DND-41 (cell line): ENCODE data around the gene LYRM9.

Source experiments
- ATAC-seq: fragments of 200-7000 bp; cut with Tn5 transposase; 3 replicates; pipeline ENCODE4 v1.9.1; 2021; ENCODE audit warnings: low read depth; ENCODE audit not compliant: insufficient read depth
- DNase-seq: peaks from one replicate; pipeline ENCODE4 v3.0.0-alpha.2; 2020
- H2AFZ ChIP-seq: 2 replicates; pipeline ENCODE4 v1.6.0; 2012; ENCODE audit warnings: low read depth, low read length
- H3K27ac ChIP-seq: 2 replicates; pipeline ENCODE4 v1.5.1; 2012; ENCODE audit warnings: low read length, inconsistent platforms
- H3K27me3 ChIP-seq: fragments of 200-600 bp; sonication (generic); 2 replicates; pipeline ENCODE4 v1.6.0; 2012; ENCODE audit warnings: low read length, mild to moderate bottlenecking, inconsistent platforms; ENCODE audit not compliant: insufficient read depth, poor library complexity
- H3K36me3 ChIP-seq: 2 replicates; pipeline ENCODE4 v1.5.1; 2012; ENCODE audit warnings: low read length, inconsistent platforms; ENCODE audit not compliant: insufficient read depth
- H3K4me1 ChIP-seq: 2 replicates; pipeline ENCODE4 v1.5.1; 2012; ENCODE audit warnings: mild to moderate bottlenecking, low read length; ENCODE audit not compliant: insufficient read depth
- H3K4me2 ChIP-seq: 2 replicates; pipeline ENCODE4 v1.6.0; 2012; ENCODE audit warnings: mild to moderate bottlenecking, moderate library complexity, low read length, inconsistent platforms; ENCODE audit not compliant: insufficient read depth
- H3K4me3 ChIP-seq, 2 experiments: fragments of 200-600 bp in 1 of 2; shearing (Covaris generic) in 1 of 2; 2 replicates each; pipeline ENCODE4 v1.5.1; 2012 to 2016; ENCODE audit warnings: inconsistent platforms in 2 of 2, low read length in 2 of 2, mild to moderate bottlenecking in 2 of 2, low read depth in 1 of 2, moderate library complexity in 1 of 2
- H3K79me2 ChIP-seq: 2 replicates; pipeline ENCODE4 v1.6.0; 2012; ENCODE audit warnings: low read length, inconsistent platforms; ENCODE audit not compliant: insufficient read depth
- H3K9ac ChIP-seq: 2 replicates; pipeline ENCODE4 v1.6.0; 2012; ENCODE audit warnings: low read depth, mild to moderate bottlenecking, inconsistent platforms, low read length, moderate library complexity
- H3K9me3 ChIP-seq: 2 replicates; pipeline ENCODE4 v1.5.1; 2012; ENCODE audit warnings: low read length, moderate library complexity, mild to moderate bottlenecking, inconsistent platforms; ENCODE audit not compliant: insufficient read depth, severe bottlenecking
- H4K20me1 ChIP-seq: 2 replicates; pipeline ENCODE4 v1.6.0; 2012; ENCODE audit warnings: low read length; ENCODE audit not compliant: insufficient read depth
- CTCF ChIP-seq: IDR thresholded peaks from 2 replicates; pipeline ENCODE4 v1.5.1; 2012; ENCODE audit warnings: borderline replicate concordance, low read length, moderate library complexity, mild to moderate bottlenecking; ENCODE audit not compliant: poor library complexity, severe bottlenecking; ENCODE audit errors: extremely low read depth
- EZH2 ChIP-seq: IDR thresholded peaks from 3 replicates; pipeline ENCODE4 v1.6.1; 2012; ENCODE audit warnings: borderline replicate concordance, low read depth, mild to moderate bottlenecking, moderate library complexity, low read length, inconsistent platforms; ENCODE audit not compliant: severe bottlenecking

LYRM9 gene

DNA sequence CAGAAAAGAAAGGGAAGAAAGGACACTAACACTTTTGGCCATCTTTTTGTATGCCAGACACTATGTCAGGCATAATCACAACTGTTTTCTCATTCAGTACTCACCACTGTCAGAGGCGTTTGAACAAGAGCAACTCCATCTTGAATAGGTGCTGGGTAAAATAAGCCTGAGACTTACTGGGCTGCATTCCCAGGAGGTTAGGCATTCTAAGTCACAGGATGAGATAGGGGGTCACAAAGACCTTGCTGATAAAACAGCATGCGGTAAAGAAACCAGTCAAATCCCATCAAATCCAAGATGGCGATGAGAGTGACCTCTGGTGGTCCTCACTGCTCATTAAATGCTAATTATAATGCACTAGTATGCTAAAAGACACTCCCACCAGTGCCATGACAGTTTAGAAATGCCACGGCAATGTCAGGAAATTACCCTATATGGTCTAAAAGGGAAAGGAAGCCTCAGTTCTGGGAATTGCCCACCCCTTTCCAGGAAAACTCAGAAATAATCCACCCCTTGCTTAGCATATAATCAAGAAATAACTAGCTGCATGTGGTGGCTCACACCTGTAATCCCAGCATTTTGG is 14.9 kb upstream of the LYRM9 start:
- H3K9ac ChIP-seq, result no peak overlapping the region
- H3K4me1 ChIP-seq, result no peaks in the 10 kb centered on the region
- no peak overlapping the region for H2AFZ ChIP-seq
- H3K4me3 ChIP-seq, result no peak overlapping the region
- TF ChIP-seq CTCF (peak; percentile 13), EZH2 (no peak)
- no peaks in the 10 kb centered on the region for H3K27me3 ChIP-seq
- ATAC-seq, result no peak
- no peaks in the 10 kb centered on the region for H3K36me3 ChIP-seq
- no peaks in the 10 kb centered on the region for H3K79me2 ChIP-seq
- no peak overlapping the region for H3K27ac ChIP-seq
- peak; percentile 11 for DNase-seq
- no peak overlapping the region for H3K4me2 ChIP-seq
- no peaks in the 10 kb centered on the region for H4K20me1 ChIP-seq
- no peaks in the 10 kb centered on the region for H3K9me3 ChIP-seq

- no peak overlapping the region for H3K4me3 ChIP-seq
- H3K36me3 ChIP-seq, result no peaks in the 10 kb centered on the region
- H4K20me1 ChIP-seq, result no peaks in the 10 kb centered on the region
- no peak overlapping the region for H3K27ac ChIP-seq
- no peaks in the 10 kb centered on the region for H3K9me3 ChIP-seq
- H3K9ac ChIP-seq, result no peak overlapping the region
- DNase-seq (no peak), ATAC-seq (no peak)
- H3K79me2 ChIP-seq, result no peaks in the 10 kb centered on the region
- H2AFZ ChIP-seq, result no peak overlapping the region
- H3K4me2 ChIP-seq, result no peak overlapping the region
- no peaks in the 10 kb centered on the region for H3K27me3 ChIP-seq
- H3K4me1 ChIP-seq, result no peaks in the 10 kb centered on the region
- TF ChIP-seq CTCF, result no peak
- TF ChIP-seq EZH2, result no peak
Observed at GRCh38 chr17:27906623-27907022, 13.5 kb upstream of the LYRM9 start.

- Histone ChIP-seq H3K79me2 (no peaks in the 10 kb centered on the region), H3K36me3 (no peaks in the 10 kb centered on the region), H3K27me3 (no peaks in the 10 kb centered on the region), H3K27ac (no peak overlapping the region), H3K4me3 (no peak overlapping the region), H2AFZ (no peak overlapping the region), H3K4me2 (no peak overlapping the region), H3K9ac (no peak overlapping the region), H4K20me1 (no peaks in the 10 kb centered on the region), H3K9me3 (no peaks in the 10 kb centered on the region), H3K4me1 (no peaks in the 10 kb centered on the region)
- DNase-seq (no peak), ATAC-seq (no peak)
- no peak for TF ChIP-seq CTCF
- TF ChIP-seq EZH2, result no peak
Observed at GRCh38 chr17:27906226-27906580, 13.0 kb upstream of the LYRM9 start.

- Histone ChIP-seq H3K4me1 (no peaks in the 10 kb centered on the region), H3K4me2 (no peak overlapping the region), H3K36me3 (no peaks in the 10 kb centered on the region), H4K20me1 (no peaks in the 10 kb centered on the region), H3K27ac (no peak overlapping the region), H3K9ac (no peak overlapping the region), H3K27me3 (no peaks in the 10 kb centered on the region), H2AFZ (no peak overlapping the region), H3K9me3 (no peaks in the 10 kb centered on the region), H3K4me3 (no peak overlapping the region), H3K79me2 (no peaks in the 10 kb centered on the region)
- DNase-seq, result no peak
- no peak for ATAC-seq
- TF ChIP-seq CTCF (no peak), EZH2 (no peak)
Observed at GRCh38 chr17:27905447-27906225, 12.5 kb upstream of the LYRM9 start.
